SK-N-MC (cell line): ENCODE measurements around the gene LIN9.

Experiments used
- EZH2 ChIP-seq: fragments of 200-600 bp; sonication (generic); IDR thresholded peaks from one replicate; pipeline ENCODE4 v1.6.1; 2017; ENCODE audit warnings: antibody characterized with exemption
- POLR2AphosphoS5 ChIP-seq: IDR thresholded peaks from 2 replicates; pipeline ENCODE4 v1.6.1; 2012; ENCODE audit warnings: mild to moderate bottlenecking, low read depth, low read length, borderline replicate concordance

- TF ChIP-seq POLR2AphosphoS5 (no peak), EZH2 (no peak)
These were observed 29.5 kb downstream of the LIN9 start for GRCh38 chr1:226279498-226279897.
